NCI-H1436 (cell line): ENCODE results near the gene POLR1C.
"Not testable (repeated sequence)": the region's sequence is repeated elsewhere in the genome, so short reads cannot be mapped to it uniquely, and the experiment has no call there.

Source experiments
- DNase-seq: peaks from one replicate; lab custom pipeline; 2025; lab: John Stamatoyannopoulos, UW

Gene POLR1C

GRCh38 chr6:43492673-43493072, 24.2 kb upstream of the POLR1C start:
- DNase-seq: no peak

DNA sequence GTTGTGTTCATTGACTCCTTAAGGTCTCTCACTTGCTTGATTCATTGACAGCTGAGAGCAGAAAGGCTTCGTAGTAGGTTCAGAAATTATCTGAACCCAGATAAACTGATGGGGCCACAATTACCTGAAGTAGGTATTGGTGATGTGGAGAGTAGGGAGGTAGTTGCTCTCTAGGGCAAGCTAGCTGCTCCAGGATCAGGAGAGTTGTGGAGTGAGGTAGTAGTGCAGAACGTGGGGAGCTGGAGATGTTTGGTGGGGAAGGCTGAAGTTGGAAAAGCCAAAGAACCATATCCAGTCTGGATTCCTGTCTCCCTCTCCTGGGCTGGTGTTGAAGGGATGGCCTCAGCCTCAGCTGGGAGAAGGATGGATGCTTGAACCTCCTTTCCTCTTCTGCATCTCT, 23.7 kb upstream of the POLR1C start:
- DNase-seq: no peak

DNA sequence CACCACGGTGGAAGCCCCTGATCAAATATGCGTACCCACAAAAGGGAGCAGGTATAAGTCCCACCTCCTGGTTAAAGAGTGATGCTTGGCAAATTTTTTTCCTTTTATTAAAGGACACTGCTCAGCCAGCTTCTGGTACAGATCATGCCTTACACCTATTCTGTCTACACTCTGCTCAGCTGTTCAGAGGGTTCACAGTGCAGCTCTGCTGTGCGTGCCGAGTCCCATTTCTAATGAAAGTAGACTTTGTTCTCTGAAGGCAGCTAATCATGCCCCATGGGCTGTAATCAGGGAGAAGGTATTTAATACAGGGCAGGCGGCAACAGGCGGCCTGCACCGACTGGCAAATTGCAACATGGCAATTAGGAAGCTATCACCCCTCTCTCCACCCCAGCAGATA, 23.1 kb upstream of the POLR1C start:
- DNase-seq: no peak

GRCh38 chr6:43494321-43494720, 22.6 kb upstream of the POLR1C start:
- DNase-seq: no peak

DNA sequence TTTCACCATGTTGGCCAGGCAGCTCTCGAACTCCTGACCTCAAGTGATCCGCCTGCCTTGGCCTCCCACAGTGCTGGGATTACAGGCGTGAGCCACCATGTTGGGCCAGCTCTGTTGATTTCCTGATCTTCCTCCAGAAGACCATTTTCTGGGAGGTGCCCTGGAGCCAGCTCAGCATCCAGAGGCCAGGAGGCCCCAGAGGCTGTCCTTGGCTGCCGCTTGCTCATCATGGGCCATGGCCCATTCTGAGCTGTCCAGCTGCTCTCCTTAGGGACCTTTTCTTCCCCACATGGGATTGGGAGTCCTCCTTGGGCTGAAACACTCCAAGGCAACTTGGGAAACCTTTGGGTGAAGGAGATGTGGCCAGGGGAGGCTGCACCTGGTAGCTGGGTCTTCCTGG, 22.1 kb upstream of the POLR1C start:
- no peak for DNase-seq

- DNase-seq: no peak
Observed at GRCh38 chr6:43495409-43495941, 21.4 kb upstream of the POLR1C start.

DNA sequence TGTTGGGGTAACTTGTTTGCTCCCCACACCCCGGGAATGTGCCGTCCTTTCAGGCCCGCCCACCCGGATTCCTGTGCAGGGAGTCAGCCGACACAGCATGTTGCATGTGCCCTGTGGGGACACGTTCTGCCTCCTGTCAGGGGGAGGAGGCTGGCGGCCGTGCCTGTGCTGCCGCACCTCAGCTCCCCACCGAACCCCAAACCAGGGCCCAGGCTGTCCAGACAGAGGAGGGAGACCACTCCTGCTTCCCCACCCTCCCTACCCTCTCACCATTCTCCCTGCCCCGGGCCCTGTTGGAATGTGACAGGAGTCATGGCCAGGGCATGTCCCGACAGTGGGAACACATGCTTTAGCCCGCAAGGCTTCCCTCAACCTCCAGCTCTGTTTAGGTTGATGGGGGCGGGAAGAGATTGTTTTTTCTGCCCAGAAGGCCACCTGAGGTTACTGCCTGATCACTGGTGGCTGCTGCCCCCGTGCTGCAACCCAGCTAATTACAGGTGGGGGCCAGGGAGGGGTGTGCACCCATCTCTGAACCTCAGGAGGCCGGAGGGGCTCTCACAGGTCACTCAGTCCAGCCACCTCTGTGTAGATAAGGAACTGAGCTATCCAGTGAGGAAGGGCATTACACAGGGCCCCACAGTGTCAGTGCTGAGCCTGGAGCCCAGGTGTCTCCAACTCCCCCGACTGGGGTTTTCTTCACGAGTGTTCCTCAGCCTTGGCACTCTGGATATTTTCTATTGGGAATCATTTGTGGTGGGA, 20.3 kb upstream of the POLR1C start:
- no peak for DNase-seq

DNA sequence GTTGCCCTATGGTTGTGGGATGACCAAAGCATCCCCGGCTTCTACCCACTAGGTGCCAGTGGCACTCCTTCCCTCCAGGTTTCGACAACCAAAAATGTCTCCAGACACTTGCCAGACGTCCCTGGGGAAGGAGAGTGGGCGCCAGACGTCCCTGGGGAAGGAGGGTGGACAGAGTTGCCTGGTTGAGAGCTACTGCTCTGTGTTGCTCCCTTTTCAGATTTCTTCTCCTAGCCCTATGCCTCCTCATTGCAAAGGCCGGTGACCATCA, 19.8 kb upstream of the POLR1C start:
- DNase-seq: no peak

GRCh38 chr6:43497689-43498088, 19.2 kb upstream of the POLR1C start:
- no peak for DNase-seq

GRCh38 chr6:43498291-43498690, 18.6 kb upstream of the POLR1C start:
- DNase-seq: not testable (repeated sequence)

GRCh38 chr6:43499028-43499815, 17.7 kb upstream of the POLR1C start:
- DNase-seq: no peak

- DNase-seq: no peak
Observed at GRCh38 chr6:43500921-43501320, 16.0 kb upstream of the POLR1C start.

DNA sequence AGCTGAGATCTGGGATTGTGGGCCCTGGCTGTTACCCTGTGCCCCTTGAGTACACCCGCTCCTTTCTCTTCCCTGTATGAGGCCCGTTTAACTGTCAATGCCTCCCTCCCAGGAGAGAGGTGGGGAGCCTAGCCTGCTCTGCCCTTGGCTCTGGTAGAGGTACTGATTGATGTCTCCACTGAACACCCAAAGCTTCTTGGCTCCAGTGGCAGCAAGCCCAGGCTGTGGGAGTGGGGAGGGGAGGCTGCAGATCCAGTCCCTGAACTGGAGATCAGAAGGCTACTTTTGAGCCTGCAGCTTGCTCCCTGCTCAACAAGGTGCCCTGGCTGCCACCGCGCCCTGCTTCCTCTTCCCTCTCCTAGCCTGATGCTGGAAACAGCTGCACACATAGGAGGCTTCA, 14.2 kb upstream of the POLR1C start:
- no peak for DNase-seq

DNA sequence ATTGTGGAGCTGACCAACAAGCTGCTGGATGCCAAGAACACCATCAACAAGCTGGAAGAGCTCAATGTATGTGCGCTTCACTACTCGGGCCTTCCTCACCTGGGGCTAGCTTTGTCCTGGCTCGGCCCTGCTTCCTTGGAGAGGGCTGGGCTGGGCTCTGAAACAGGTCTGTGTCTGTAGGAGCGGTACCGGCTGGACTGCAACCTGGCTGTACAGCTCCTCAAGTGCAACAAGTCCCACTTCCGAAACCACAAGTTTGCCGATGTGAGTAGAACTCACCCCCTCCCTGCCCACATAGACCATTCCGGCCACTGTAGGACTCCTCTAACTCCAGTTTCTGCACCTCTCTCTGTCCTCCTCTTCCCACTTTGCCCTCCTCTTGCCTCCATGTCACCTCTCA, 13.4 kb upstream of the POLR1C start:
- DNase-seq: no peak

- DNase-seq: no peak
Observed at GRCh38 chr6:43504756-43505593, 11.9 kb upstream of the POLR1C start.

DNA sequence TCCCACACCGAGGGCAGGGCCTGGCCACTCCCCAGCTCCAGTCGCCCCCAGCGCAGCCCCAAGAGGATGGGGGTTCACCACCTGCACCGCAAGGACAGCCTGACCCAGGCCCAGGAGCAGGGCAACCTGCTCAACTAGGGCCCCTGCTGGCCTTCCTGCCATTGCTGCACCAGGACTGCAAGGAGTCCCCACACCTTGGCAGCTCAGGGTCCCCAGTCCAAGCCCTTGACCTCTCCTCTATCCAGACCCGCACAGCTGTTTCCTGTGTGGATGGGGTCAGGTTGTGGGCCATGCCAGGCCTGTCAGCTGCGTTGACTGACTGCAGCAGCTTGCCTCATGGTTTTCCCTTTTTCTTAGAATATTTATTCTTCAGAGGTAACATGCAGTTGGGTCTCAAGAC, 11.2 kb upstream of the POLR1C start:
- no peak for DNase-seq

- DNase-seq: no peak
Observed at GRCh38 chr6:43506171-43506570, 10.7 kb upstream of the POLR1C start.

DNA sequence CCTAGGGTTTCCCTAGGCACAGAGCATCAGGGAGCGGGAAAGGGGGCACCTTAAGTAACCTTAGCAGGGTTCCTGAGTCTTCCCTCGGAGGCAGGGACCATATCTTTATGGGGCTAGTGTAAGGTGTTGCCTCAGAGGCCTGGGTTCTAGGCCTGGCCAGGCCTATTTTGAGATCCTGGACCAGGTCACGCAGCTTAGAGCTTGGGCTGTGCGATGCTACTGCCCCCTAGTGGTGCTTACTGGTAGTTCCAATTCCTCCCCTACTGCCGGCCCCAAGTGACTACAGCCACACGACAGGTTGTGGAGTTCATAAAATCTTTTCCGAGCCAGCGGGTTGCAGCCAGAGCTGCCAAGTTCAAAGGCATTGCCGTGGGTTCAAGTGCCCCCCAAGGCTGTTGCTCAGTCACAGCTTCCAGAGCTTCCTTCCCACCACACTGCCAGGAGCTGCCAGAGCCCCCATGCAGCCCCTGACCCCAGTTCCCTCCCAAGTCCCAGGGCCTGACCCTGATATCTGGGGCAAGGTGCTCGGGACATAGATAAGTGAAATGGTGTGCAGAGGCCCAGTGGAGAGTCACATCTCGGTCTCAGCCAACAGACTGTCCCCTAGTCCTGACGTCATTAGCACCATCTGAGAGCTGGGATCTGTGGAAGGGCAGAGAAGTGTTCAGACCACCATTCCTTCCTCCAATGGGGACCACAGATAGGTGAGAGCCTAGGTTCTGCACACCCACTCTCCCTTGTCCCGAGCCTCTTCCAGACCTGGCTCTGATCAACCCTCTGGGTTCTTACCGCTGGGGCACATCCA, 10.0 kb upstream of the POLR1C start:
- peak; percentile 44 for DNase-seq

GRCh38 chr6:43508481-43509141, 8.3 kb upstream of the POLR1C start:
- no peak for DNase-seq

GRCh38 chr6:43509142-43509983, 7.5 kb upstream of the POLR1C start:
- no peak for DNase-seq
